HG02798 (cell line): ENCODE data around the gene LCE3E.
"Not testable (repeated sequence)": the region's sequence is repeated elsewhere in the genome, so short reads cannot be mapped to it uniquely, and the experiment has no call there.

Experiments
- ATAC-seq: cut with Tn5 transposase; IDR thresholded peaks from one replicate; pipeline ENCODE4 v1.9.1; 2021; ENCODE audit warnings: mild to moderate bottlenecking; ENCODE audit not compliant: unreplicated experiment, poor library complexity

Gene LCE3E, protein sequence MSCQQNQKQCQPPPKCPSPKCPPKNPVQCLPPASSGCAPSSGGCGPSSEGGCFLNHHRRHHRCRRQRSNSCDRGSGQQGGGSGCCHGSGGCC

DNA sequence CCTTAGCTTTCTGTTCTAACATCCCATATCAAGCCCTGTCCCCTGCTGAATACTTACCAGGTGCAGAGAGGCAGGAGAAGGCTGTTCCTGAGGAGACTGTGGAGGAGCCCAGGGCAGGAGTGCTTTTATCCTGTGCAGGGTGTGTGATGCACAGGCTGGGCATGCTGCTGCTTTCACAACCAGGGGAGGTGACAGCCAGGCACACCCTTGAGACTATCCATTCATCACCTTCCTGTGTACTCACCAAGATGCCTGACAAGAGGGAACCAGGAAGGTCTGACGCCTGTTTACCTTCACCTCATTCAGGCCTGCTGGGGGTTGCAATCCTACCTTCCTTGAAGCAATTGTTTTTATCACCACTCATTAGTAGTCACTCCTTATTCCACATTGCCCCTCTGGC, at the start of gene LCE3E:
Gene LCE3E, minus strand, starts transcription at position 100 of the 400 bp plus-strand sequence. CDS start 572 bp downstream, outside the sequence.
- ATAC-seq, result no peak

DNA sequence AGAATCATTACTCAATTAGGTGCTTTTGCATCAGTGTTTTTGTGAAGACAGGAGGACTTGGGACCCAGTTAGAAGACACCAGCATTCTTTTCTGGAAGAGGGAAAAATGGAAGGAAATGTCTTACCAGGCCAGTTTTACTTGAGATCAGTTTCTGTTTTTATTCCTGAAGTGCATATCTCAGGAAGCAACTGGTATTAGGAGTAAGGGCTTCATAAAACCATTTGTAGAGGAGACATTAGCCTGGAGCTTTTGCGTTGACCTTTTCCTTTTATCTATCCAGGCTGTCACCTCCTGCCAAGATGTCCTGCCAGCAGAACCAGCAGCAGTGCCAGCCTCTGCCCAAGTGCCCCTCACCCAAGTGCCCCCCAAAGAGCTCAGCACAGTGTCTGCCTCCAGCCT, 46.9 kb upstream of the LCE3E start, which contains the start of gene LCE3B:
Gene LCE3B, plus strand, starts transcription at position 301 of the 400 bp plus-strand sequence. Its CDS starts 0 bp downstream, at position 301.
- no peak for ATAC-seq

DNA sequence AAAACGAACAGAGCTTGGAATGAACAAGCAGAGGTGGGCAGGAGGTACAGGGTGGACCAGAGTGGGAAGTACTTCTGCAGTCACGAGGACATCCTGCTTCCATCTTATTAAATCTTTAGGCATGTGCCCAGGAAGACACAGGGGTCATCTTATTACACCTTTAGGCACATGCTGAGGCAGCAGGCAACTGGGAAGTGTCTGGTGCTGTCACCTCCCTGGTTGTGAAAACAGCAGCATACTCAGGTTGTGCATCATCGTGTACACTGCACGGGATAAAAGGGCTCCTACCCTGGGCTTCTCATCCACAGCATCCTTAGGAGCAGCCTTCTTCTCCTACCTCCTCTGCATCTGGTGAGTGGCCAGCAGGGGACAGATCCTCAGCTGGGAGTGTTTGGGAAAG, 33.4 kb upstream of the LCE3E start, which contains the start of gene LCE3C:
Gene LCE3C, plus strand, starts transcription at position 301 of the 400 bp plus-strand sequence. CDS start 498 bp downstream, outside the sequence.
- ATAC-seq, result no peak

DNA sequence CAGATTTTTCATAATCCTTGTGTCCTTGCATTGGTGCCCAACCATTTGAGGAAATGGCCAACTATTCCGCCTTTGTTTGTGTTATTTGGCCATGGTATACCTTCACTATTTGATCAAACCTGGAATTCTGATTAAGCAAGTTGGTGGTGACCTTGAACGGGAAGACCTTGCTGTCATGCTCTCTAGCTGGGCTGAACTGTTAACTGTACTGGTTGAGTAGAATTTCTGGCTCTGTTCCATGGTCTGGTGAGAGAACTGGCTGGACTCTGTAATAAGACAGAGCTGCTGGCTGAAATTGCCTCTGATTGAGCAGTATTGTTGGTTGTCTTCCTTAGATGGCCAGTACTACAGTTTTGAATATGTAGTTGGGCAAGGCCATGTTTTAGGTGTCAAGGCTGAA, 30.4 kb upstream of the LCE3E start:
- no peak for ATAC-seq

DNA sequence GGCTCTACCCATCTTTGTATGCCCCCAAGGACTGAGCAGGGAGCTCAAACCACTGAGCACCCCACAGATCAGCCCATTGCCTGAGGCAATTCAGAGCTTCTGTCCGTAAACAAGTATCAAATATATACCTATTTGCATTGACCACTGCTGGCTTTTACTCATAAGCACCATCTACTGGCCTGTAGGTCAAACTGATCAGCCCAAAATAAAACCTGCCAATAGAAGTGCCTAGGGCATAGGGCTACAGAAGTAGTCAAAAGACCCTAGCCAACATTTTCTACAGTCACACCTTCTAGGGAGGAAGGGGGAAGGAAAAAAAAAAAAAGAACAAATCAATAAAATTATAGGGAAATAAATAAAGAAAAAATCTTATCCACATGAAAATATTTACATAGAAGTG, 19.0 kb upstream of the LCE3E start:
- ATAC-seq, result no peak

DNA sequence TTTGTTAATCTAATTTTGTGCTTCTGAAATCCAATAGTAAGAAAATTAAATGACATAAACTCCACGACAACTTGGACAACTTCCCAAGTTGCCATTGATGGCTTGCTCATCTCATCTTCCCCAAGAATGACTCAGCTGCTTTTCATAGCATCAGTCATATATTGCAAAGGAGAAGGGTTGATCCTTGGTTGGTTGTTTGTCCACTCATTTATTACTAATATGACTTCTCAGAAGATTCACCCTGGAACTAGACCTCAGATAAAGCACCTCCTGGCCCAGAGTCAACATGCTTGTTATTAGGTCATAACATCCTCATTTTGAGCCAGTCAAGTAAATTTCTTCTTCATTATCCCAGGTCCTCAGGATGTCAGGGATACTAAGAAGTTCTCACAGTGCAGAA, 16.1 kb upstream of the LCE3E start:
- no peak for ATAC-seq

DNA sequence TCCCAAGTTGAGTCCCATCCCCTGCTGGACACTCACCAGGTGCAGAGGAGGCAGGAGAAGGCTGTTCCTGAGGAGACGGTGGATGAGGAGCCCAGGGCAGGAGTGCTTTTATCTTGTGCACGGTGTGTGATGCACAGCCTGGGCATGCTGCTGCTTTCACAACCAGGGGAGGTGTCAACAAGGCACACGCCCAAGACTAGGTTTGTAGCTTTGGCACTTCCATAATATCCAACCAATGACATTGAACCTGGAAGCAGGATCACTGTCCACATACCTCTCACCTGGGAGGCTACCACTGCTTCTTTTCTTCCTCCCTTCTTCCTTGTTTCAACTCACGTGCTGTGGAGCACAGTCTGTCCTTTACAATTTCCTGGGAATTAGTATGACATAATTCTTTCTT, 13.9 kb upstream of the LCE3E start, which contains the start of gene LCE3D:
Gene LCE3D, minus strand, starts transcription at position 84 of the 400 bp plus-strand sequence. CDS start 580 bp downstream, outside the sequence.
- no peak for ATAC-seq

DNA sequence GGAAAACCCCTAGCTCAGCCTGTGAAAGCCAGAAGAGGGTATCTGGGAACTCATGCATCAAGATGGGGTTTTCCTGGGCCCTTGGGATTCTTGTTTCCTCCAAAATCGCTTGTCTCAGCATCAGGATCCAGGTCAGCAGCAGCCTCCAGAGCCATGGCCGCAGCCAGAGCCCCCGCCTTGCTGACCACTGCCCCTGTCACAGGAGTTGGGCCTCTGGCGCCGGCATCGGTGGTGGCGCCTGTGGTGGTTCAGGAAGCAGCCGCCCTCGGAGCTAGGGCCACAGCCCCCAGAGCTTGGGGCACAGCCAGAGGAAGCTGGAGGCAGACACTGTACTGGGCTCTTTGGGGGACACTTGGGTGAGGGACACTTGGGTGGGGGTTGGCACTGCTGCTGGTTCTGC, 12.9 kb upstream of the LCE3E start:
- ATAC-seq, result not testable (repeated sequence)

DNA sequence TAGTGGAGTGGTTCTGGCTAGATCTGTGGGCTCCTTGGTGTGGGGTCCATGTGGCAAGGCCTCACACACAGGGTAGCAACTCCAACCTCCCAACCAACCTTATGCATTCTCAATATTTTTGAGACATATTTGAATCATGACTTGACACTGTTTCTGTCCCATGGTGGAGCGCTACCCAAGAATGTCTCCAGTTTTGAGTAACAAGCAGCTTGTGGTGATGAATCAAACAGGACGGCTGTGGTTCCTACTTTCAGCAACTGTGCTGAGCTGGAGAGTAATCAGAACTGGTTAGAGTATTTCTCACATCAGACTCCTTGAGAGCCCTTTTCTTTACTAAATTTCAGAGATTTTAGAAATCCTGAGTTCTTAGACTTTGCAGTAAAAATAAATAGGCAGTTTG, 10.6 kb upstream of the LCE3E start:
- no peak for ATAC-seq

DNA sequence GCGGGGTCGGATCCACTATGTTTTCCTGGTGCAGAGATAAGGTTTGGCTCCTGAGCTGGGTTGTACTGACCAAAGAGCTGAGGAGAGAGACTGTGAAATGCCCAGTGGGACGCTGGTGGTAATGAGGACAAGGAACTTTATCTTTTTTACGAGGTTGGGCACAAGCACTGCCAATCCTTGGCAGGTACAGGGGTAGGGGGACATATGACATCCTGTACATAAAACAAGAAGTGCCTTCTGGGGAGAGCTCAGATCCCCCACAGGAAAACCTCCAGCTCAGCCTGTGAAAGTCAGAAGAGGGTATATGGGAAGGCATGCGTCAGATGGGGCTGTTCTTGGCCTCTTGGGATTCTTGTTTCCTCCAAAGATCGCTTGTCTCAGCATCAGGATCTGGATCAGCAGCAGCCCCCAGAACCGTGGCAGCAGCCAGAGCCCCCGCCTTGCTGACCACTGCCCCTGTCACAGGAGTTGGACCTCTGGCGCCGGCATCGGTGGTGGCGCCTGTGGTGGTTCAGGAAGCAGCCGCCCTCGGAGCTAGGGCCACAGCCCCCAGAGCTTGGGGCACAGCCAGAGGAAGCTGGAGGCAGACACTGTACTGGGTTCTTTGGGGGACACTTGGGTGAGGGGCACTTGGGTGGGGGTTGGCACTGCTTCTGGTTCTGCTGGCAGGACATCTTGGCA, 905 bp downstream of the LCE3E start:
- no peak for ATAC-seq

DNA sequence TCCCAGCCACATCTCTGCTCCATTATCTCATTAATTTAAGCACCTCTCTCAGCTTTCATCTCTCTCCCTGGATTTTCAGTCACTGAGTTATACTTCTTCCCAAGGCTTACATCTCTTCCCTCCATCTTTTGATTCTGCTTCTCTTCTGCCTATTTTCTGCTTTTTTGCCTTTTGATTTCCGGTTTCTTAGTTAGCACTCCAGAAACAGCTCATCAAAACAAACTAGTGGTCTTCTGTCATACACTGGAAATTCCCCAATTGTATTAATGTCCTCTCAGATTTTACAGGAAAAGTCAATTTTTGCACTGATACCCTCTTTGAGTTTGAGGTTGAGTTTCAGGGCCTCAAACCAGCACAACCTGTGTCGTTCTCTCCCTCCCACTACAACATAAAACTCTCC, 1.5 kb downstream of the LCE3E start:
- no peak for ATAC-seq

DNA sequence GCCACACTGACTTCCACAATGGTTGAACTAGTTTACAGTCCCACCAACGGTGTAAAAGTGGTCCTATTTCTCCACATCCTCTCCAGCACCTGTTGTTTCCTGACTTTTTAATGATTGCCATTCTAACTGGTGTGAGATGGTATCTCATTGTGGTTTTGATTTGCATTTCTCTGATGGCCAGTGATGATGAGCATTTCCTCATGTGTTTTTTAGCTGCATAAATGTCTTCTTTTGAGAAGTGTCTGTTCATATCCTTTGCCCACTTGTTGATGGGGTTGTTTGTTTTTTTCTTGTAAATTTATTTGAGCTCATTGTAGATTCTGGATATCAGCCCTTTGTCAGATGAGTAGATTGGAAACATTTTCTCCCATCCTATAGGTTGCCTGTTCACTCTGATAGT, 18.2 kb downstream of the LCE3E start:
- not testable (repeated sequence) for ATAC-seq

DNA sequence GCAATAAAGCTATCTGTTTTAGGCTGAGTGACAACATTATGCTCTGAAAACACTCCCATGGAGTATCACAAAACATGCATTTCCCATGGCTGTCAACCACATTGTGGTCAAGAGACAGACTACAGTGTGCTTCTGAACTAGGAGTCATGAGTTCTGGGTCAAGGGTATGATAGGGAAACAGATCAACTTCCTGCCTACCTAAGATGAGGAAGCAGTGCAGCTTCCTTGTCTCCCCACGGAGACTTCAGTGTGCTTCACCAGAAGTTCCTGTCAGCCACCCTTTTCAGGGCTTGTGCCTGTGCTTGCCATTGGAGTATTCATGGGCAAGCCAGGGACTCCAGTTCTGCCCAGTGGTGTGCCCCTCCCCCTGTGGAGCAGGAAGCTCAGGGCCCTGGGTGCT, 19.9 kb downstream of the LCE3E start:
- no peak for ATAC-seq

DNA sequence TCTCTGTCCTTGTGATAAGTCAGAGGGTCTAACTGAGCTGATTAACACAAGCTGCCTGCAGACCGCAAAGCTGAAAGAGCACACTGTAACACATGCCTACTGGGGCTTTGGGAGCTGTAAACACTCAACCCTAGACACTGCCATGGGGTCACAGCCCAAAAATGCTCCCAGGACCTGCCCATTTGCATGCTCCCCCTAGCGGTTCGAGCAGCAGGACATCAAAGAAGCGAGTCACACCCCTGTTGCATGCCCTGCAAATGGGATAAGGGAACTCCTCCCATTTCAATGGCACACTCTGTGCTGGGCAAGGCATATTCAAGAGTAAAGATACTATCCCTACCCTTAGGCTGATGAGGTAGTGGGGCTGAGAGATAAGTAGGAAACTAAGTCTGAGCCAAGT, 22.8 kb downstream of the LCE3E start:
- ATAC-seq, result no peak

DNA sequence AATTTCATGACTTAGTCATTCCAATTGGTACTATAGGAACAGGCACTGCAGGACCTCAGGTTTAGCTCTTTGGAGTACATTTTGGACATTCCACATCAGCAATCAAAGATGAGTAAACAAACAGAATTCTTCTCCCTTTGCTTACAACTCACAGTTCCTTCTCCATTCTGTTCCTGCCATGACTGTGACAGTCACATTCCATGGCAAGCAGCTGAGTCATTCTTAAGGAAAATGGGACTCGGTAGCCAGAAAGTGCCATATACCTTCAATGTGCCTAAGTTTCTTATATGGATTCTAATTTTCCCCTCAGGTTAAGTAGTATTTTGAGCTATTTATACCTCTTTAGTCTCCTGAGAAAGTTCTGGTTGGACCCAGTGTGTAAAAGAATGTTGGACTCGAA, 26.7 kb downstream of the LCE3E start:
- no peak for ATAC-seq

DNA sequence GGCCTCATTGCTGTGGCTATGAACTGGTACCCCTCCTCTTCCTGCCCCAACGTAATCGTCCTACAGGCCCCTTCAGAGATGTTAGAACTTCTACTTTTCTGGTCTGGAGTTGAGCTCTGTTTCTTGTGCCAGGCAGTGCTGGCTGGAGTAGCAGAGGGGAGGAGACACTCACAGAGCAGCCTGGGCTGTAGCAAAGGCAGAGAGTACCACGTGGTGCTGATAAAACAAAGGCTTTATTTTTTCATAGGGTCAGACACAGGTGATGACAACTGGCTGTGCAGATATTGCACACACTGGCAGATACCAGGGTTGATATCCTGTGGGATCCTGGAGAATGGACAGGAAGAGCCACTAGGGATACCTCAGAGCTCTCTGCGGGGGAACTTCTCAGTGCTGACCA, 29.1 kb downstream of the LCE3E start:
- no peak for ATAC-seq

DNA sequence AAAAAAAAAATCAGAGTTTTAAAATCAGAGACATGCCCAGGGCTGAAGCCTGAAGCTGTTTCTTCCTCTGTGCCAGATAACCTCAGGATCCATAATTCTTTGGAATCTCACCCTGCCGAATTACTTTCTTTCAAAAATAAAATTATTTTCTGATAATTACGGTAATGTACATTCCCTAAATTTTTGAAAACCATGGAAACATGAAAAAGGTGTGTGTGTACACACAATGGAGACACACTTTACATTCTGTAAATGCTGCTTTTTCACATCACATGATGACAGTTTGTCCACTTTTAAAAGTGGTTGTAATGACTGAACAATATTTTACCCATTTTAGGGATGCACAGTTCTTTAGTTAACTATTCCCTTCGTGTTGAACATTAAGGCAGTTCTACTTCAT, 30.8 kb downstream of the LCE3E start:
- ATAC-seq, result no peak

DNA sequence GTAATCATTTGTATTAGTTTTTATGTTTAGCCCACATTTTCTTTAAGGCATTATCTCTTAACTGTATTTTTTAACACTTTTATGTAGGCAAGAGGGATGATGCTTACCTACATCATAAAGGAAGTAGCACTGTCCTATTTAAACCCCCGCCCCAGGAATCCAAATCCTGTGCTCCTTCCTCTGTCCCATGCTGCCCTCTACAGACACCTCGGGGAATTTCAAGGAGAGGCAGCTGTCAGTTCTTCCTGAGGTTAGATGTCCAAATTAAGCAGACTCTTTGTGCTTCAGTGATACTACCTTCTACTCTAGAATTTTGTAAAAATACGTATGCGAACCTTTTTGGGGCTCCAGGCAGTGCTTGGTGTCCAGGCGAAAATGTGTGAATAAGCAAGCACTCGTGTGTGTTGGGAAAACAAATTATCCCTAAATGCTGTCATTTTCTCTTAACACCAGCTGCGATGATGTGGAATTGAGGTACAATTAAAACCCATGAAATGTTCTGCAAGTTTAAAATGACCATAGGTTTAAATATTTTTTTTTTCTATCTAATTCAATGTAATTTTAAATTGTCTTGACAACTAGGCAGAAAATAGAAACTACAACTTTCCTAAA, 33.1 kb downstream of the LCE3E start:
- no peak for ATAC-seq

DNA sequence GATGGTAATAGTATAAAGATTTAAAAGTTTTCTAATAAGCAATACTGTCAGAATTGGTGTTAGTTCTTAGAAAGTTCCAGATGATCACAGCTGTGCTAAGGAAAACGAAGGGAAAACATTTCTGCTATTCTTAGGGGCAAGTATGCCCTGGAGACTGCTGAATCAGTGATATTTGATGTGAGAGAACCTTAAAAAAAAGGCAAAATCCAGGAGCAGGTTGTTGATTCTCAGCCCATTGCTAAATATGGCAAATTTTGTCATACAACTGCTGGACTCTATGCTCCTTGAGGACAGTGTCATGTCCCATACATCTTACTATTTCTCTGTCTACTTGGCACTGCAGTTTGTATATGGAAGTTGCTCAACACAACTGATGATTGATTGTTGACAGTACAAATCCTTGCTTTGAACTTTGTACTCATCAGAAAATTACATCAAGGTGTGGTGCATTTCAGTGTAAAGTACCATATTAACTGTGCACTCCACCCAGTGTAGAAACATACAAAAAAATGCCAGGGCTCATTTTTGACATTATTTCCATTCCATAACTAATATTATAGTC, 41.4 kb downstream of the LCE3E start:
- no peak for ATAC-seq

DNA sequence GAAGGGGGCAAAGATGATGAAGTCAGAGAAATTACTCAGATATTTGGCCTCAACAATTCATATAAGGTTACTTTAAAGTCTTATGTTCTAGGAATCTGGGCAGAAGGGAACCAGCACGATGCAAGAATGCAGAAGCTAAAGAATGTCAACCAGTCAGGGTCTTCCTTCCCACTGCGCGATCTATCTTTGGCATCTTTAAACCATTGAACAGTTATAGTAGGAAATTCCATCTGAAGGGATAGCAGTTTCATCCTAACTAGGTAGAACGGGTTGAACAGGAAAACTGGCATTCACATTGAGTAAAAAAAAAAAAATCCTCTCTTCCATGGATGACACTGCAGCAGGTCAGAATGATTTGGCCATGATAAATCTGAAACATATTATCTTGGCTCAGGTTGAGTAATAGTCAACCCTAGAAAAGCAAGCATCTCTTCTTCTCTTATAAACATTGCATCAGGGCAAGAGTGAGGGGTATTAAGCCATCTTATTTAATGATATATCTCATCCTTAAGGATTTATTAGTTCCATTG, 46.0 kb downstream of the LCE3E start:
- ATAC-seq, result no peak

DNA sequence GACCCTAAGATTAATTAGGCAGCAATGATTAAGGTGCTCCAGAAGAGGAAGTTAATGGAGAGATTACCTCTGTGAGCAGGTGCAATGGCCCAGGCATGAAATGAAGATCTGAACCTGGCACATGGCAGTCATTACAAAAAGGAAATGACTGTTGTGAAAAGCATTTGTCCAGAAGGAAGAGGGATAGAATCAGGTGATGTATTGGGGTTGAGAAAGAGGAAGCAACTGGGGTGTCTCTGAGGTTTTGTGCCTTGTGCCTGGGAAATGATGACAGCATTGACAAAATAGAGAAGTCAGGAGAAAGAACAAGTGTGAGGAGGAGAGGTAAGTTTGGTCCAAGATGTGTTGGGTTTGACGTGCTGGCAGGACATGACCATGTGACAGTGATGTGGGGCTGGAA, 46.7 kb downstream of the LCE3E start:
- no peak for ATAC-seq
